GM12872 (cell line): ENCODE results near the gene TSEN2.

ENCODE experiments used
- CTCF ChIP-seq: IDR thresholded peaks from 3 replicates; pipeline ENCODE4 v1.5.1; 2011; ENCODE audit warnings: low read depth, mild to moderate bottlenecking, low read length, moderate library complexity; ENCODE audit not compliant: insufficient read depth

The TSEN2 gene

GRCh38 chr3:12561397-12561796, 77.1 kb downstream of the TSEN2 start:
- TF ChIP-seq CTCF = no peak

DNA sequence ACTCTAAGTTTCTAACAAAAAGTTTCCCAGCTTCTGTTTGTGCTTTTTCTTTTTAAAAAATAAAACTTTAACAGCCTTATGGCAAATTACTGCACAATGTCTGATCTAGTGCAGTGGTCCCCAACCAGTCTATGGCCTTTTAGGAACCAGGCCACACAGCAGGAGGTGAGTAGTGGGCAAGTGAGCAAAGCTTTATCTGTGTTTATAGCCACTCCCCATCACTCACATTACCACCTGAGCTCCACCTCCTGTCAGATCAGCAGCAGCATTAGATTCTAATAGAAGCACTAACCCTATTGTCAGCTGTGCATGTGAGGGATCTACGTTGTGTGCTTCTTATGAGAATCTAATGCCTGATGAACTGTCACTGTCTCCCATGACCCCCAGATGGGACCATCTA, 78.2 kb downstream of the TSEN2 start:
- TF ChIP-seq CTCF = no peak

DNA sequence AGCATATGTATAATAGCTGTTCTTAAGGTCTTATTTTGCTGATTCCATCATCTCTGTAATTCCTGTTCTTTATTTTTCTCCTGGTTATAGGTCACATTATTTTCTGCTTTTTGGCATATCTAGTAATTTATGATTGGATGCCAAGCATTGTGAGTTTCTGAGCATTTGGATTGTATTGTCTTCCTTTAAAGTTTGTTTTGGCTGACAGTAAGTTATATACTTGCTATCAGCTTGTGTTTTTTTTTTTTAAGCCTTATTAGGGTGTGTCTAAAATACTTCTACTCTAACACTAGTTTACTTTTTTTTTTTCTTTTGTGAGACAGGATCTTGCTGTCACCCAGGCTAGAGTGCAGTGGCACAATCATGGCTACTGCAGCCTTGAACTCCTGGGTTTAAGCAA, 82.7 kb downstream of the TSEN2 start:
- TF ChIP-seq CTCF = no peak

DNA sequence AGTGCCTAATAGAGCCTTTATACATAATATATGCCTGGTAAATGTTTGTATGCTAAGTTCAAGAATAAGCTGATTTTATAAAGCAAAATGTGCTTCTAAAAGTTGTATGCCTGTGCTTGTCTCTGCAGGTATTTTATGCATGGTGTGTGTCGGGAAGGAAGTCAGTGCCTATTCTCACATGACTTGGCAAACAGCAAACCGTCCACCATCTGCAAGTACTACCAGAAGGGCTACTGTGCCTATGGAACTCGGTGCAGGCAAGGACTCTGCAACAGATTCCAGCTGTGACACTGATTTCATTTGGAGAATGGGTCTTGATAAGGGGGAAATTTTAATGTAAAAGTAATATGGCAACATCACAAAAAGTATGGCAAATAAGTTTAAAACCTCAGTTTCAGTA, 84.5 kb downstream of the TSEN2 start:
- TF ChIP-seq CTCF = no peak

- no peak for TF ChIP-seq CTCF
Observed at GRCh38 chr3:12569836-12570235, 85.6 kb downstream of the TSEN2 start.

GRCh38 chr3:12571986-12572385, 87.7 kb downstream of the TSEN2 start:
- TF ChIP-seq CTCF = no peak

- no peak for TF ChIP-seq CTCF
Observed at GRCh38 chr3:12574131-12574530, 89.9 kb downstream of the TSEN2 start.

DNA sequence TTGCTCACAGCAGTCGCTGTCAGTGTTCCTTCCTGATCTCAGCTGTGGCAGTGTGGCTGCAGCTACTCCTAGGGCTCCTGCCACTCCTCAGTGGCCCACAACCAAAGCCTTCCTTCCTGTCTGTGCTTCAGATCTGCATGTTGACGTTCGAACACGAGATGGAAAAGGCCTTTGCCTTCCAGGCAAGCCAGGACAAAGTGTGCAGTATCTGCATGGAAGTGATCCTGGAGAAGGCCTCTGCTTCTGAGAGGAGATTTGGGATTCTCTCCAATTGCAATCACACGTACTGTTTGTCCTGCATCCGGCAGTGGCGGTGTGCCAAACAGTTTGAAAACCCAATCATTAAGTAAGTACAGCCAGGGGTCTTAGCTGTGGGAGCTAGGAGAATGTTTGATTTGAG, 90.4 kb downstream of the TSEN2 start:
- no peak for TF ChIP-seq CTCF
